Liver (tissue), 9 donors: ENCODE data around the gene TRAPPC2L. TPM values are rescaled to one million over a fixed set of nuclear protein-coding genes. Genes with fewer than 3 reads are reported as not detected.

ENCODE experiments used
- DNase-seq: peaks from one replicate; pipeline ENCODE4 v3.0.0-alpha.2; 2017; ENCODE audit warnings: low spot score
- H3K27ac ChIP-seq, 2 donors: one replicate each; pipeline ENCODE4 v1.7.0; 2013; ENCODE audit warnings: inconsistent platforms in 2 of 2, low read length in 2 of 2, control low read depth in 1 of 2, low read depth in 1 of 2, mild to moderate bottlenecking in 1 of 2
- H3K27me3 ChIP-seq, 4 donors: one replicate each; pipeline versions ENCODE4 v1.6.1 to v1.7.0; 2013; ENCODE audit warnings: low read length in 3 of 4, inconsistent platforms in 1 of 4, mild to moderate bottlenecking in 1 of 4, moderate library complexity in 1 of 4; ENCODE audit not compliant: control insufficient read depth in 4 of 4, insufficient read depth in 4 of 4
- H3K36me3 ChIP-seq, 4 donors: one replicate each; pipeline versions ENCODE4 v1.6.1 to v1.7.0; 2013; ENCODE audit warnings: low read length in 3 of 4, mild to moderate bottlenecking in 3 of 4, low read depth in 1 of 4, moderate library complexity in 1 of 4; ENCODE audit not compliant: control insufficient read depth in 4 of 4, insufficient read depth in 3 of 4
- H3K4me1 ChIP-seq, 4 donors: one replicate each; pipeline versions ENCODE4 v1.6.1 to v1.7.0; 2013; ENCODE audit warnings: low read length in 3 of 4, mild to moderate bottlenecking in 3 of 4, moderate library complexity in 1 of 4; ENCODE audit not compliant: control insufficient read depth in 4 of 4, insufficient read depth in 4 of 4
- H3K4me3 ChIP-seq, 3 donors: one replicate each; pipeline versions ENCODE4 v1.6.1 to v1.7.0; 2013; ENCODE audit warnings: low read length in 3 of 3, control low read depth in 1 of 3, low read depth in 1 of 3, mild to moderate bottlenecking in 1 of 3
- H3K9ac ChIP-seq, 2 donors: one replicate each; pipeline ENCODE4 v1.7.0; 2013; ENCODE audit warnings: low read length in 2 of 2, mild to moderate bottlenecking in 2 of 2, moderate library complexity in 2 of 2, control low read depth in 1 of 2, low read depth in 1 of 2
- H3K9me3 ChIP-seq, 4 donors: one replicate each; pipeline versions ENCODE4 v1.6.1 to v1.7.0; 2013; ENCODE audit warnings: low read length in 3 of 4; ENCODE audit not compliant: control insufficient read depth in 4 of 4
- CTCF ChIP-seq: fragments of 150-350 bp; IDR thresholded peaks from 2 replicates; pipeline ENCODE4 v1.5.1; 2017; ENCODE audit warnings: improper control_type of control experiment, low read depth, low read length; ENCODE audit not compliant: missing input control
- EGR1 ChIP-seq, 2 donors: IDR thresholded peaks; 2 replicates each; pipeline ENCODE4 v1.6.1; 2016 to 2018; ENCODE audit warnings: antibody characterized with exemption in 2 of 2, low read depth in 2 of 2
- FOXA1 ChIP-seq: IDR thresholded peaks from 2 replicates; pipeline ENCODE4 v1.6.1; 2016; ENCODE audit warnings: antibody characterized with exemption
- FOXA2 ChIP-seq: IDR thresholded peaks from 2 replicates; pipeline ENCODE4 v1.6.1; 2016; ENCODE audit warnings: antibody characterized with exemption
- GABPA ChIP-seq, 2 donors: IDR thresholded peaks in 1 of 2; conservative IDR thresholded peaks in 1 of 2; 2 replicates each; pipeline ENCODE4 v1.6.1; 2016; ENCODE audit warnings: antibody characterized with exemption in 2 of 2, mild to moderate bottlenecking in 1 of 2, moderate library complexity in 1 of 2
- HNF4A ChIP-seq, 2 donors: conservative IDR thresholded peaks; 2 replicates each; pipeline ENCODE4 v1.6.1; 2016; ENCODE audit warnings: antibody characterized with exemption in 2 of 2, mild to moderate bottlenecking in 2 of 2
- HNF4G ChIP-seq: IDR thresholded peaks from 2 replicates; pipeline ENCODE4 v1.6.1; 2016; ENCODE audit warnings: antibody characterized with exemption
- JUND ChIP-seq, 2 donors: IDR thresholded peaks; 2 replicates each; pipeline ENCODE4 v1.6.1; 2016; ENCODE audit warnings: antibody characterized with exemption in 2 of 2
- NR2F2 ChIP-seq: IDR thresholded peaks from 2 replicates; pipeline ENCODE4 v1.6.1; 2016; ENCODE audit warnings: antibody characterized with exemption
- RAD21 ChIP-seq, 2 donors: IDR thresholded peaks; 2 replicates each; pipeline ENCODE4 v1.6.1; 2016; ENCODE audit warnings: antibody characterized with exemption in 2 of 2, mild to moderate bottlenecking in 2 of 2
- REST ChIP-seq: IDR thresholded peaks from 2 replicates; pipeline ENCODE4 v1.6.1; 2016; ENCODE audit warnings: antibody characterized with exemption, mild to moderate bottlenecking
- RXRA ChIP-seq, 2 donors: IDR thresholded peaks; 2 replicates each; pipeline ENCODE4 v1.6.1; 2017 to 2018; ENCODE audit warnings: antibody characterized with exemption in 2 of 2, mild to moderate bottlenecking in 1 of 2
- SP1 ChIP-seq: IDR thresholded peaks from 2 replicates; pipeline ENCODE4 v1.6.1; 2018; ENCODE audit warnings: antibody characterized with exemption, mild to moderate bottlenecking
- TAF1 ChIP-seq: conservative IDR thresholded peaks from 2 replicates; pipeline ENCODE4 v1.6.1; 2016; ENCODE audit warnings: antibody characterized with exemption, mild to moderate bottlenecking
- YY1 ChIP-seq: IDR thresholded peaks from 2 replicates; pipeline ENCODE4 v1.6.1; 2016; ENCODE audit warnings: antibody characterized with exemption, mild to moderate bottlenecking
- WGBS: extraction: QIAGEN DNeasy Blood & Tissue Kit; methylation state at CpG from one replicate; pipeline ENCODE4 v1.1.7; 2013; 5-methylcytosine and 5-hydroxymethylcytosine counted together
- polyA plus RNA-seq, 2 donors: library from polyadenylated mRNA; stranded (reverse) in 1 of 2; unstranded in 1 of 2; fragments of 200-250 nt in 1 of 2; fragments of >200 nt in 1 of 2; fragmentation: Nextera tagmentation in 1 of 2; extraction: Ambion mirVana in 1 of 2; gene quantifications; one replicate each; pipeline versions ENCODE4 v1.2.1 to v1.2.3, GENCODE V29; 2013 to 2015
- total RNA-seq, 2 donors: library from RNA; depleted of rRNA; stranded (reverse); fragments of >200 nt; gene quantifications; one replicate each; pipeline ENCODE4 v1.2.3, GENCODE V29; 2014
- TF ChIP-seq, protein P1 (sequence below): IDR thresholded peaks from 2 replicates; pipeline ENCODE4 v1.6.1; 2016; ENCODE audit warnings: antibody characterized with exemption
- TF ChIP-seq, protein P2 (sequence below): IDR thresholded peaks from 2 replicates; pipeline ENCODE4 v1.6.1; 2016; ENCODE audit warnings: antibody characterized with exemption
- donor health status: healthy.
- donor health status: healthy.
- donor health status: healthy.
- donor health status: healthy.
- donor health status: healthy.

The TRAPPC2L gene
- total and polyA plus RNA-seq, 4 donors = 16.3 to 59.4 (median 22.2) TPM

GRCh38 chr16:88842308-88842756, 14.6 kb upstream of the TRAPPC2L start:
- H3K27me3 ChIP-seq = no peaks in the 10 kb centered on the region
- no peak overlapping the region for H3K4me3 ChIP-seq
- no peak overlapping the region for H3K9ac ChIP-seq
- 98% methylated on average over 15 of the region's 15 CpGs for WGBS
- H3K4me1 ChIP-seq = no peaks in the 10 kb centered on the region
- H3K27ac ChIP-seq = no peak overlapping the region
- H3K9me3 ChIP-seq = no peaks in the 10 kb centered on the region
- peaks cover 0 to 26% (median 5%) of the 10 kb centered on the region in 4 donors for H3K36me3 ChIP-seq
- no peak for DNase-seq
- TF ChIP-seq REST = no peak
- TF ChIP-seq EGR1 (IDR thresholded peaks at IDR 0.05; ENCODE audit: low read depth in 2 of 2) = no peak

DNA sequence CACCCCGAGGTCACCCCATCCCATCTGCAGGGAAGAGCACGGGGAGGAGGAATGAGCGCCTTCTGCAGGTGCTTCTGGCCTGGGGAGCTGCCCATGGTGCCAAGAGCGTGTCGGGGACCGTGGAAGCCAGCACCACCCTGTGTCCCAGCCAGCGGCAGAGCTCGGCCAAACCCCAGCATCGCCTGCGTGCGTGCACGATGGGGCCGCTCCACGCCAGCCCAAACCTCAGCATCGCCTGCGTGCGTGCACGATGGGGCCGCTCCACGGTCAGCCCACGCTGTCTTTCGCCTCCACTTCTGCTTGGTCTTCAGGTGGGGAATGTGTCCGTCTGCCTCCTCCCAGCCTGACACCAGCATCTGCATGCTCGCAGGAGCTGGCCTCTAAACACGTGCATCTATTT, 14.1 kb upstream of the TRAPPC2L start:
- WGBS = 96% methylated on average over 25 of the region's 25 CpGs
- DNase-seq = no peak
- Histone ChIP-seq H3K27ac (no peak overlapping the region), H3K4me1 (no peaks in the 10 kb centered on the region), H3K9ac (no peak overlapping the region), H3K4me3 (no peak overlapping the region), H3K9me3 (no peaks in the 10 kb centered on the region), H3K36me3 (peaks cover 0 to 29% (median 6%) of the 10 kb centered on the region in 4 donors), H3K27me3 (no peaks in the 10 kb centered on the region)
- TF ChIP-seq RAD21 (IDR thresholded peaks at IDR 0.05) (no peak), HNF4G (no peak), REST (no peak), NR2F2 (no peak), RXRA (IDR thresholded peaks at IDR 0.05) (no peak), YY1 (no peak), FOXA2 (no peak), SP1 (no peak), TAF1 (no peak), HNF4A (conservative IDR thresholded peaks at IDR 0.05) (no peak), GABPA (IDR thresholded peaks at IDR 0.05 in 1 of 2, conservative IDR thresholded peaks at IDR 0.05 in 1 of 2) (no peak), CTCF (no peak), FOXA1 (no peak), JUND (IDR thresholded peaks at IDR 0.05) (no peak)
- TF ChIP-seq, protein P1, sequence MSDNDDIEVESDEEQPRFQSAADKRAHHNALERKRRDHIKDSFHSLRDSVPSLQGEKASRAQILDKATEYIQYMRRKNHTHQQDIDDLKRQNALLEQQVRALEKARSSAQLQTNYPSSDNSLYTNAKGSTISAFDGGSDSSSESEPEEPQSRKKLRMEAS = no peak
- TF ChIP-seq, protein P2, sequence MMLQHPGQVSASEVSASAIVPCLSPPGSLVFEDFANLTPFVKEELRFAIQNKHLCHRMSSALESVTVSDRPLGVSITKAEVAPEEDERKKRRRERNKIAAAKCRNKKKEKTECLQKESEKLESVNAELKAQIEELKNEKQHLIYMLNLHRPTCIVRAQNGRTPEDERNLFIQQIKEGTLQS = no peak
